Esophagus squamous epithelium (tissue), 5 donors: ENCODE results near the gene TC2N. TPM values are rescaled to one million over a fixed set of nuclear protein-coding genes. Genes with fewer than 3 reads are reported as not detected.

Experiments used
- DNase-seq: peaks from one replicate; lab custom pipeline; 2025; lab: John Stamatoyannopoulos, UW
- H3K27ac ChIP-seq, 4 donors: fragments of 200-600 bp; sonication (generic); one replicate each; pipeline ENCODE4 v1.5.1; 2016 to 2019; ENCODE audit warnings: mild to moderate bottlenecking in 1 of 4
- H3K27me3 ChIP-seq, 4 donors: fragments of 200-600 bp; sonication (generic); 1 replicate in 3 of 4; 2 replicates in 1 of 4; pipeline versions ENCODE4 v1.5.1 to v1.6.0; 2017 to 2021; ENCODE audit warnings: antibody characterized with exemption in 1 of 4
- H3K36me3 ChIP-seq, 3 donors: fragments of 200-600 bp; sonication (generic); one replicate each; pipeline ENCODE4 v1.5.1; 2016 to 2019
- H3K4me1 ChIP-seq, 3 donors: fragments of 200-600 bp; sonication (generic); one replicate each; pipeline ENCODE4 v1.5.1; 2017 to 2019
- H3K4me3 ChIP-seq, 4 donors: fragments of 200-600 bp; sonication (generic); 1 replicate in 3 of 4; 2 replicates in 1 of 4; pipeline ENCODE4 v1.5.1; 2016 to 2019; ENCODE audit warnings: mild to moderate bottlenecking in 2 of 4, moderate library complexity in 1 of 4
- H3K9me3 ChIP-seq, 3 donors: fragments of 200-600 bp; sonication (generic); one replicate each; pipeline ENCODE4 v1.5.1; 2016 to 2019
- POLR2A ChIP-seq, 4 donors: fragments of 450-650 bp; IDR thresholded peaks; one replicate each; pipeline ENCODE4 v1.6.1; 2017; ENCODE audit warnings: antibody characterized with exemption in 4 of 4, mild to moderate bottlenecking in 4 of 4, moderate library complexity in 3 of 4
- WGBS, 2 donors: methylation state at CpG; one replicate each; pipeline ENCODE4 v1.1.5; 2018; 5-methylcytosine and 5-hydroxymethylcytosine counted together
- intact Hi-C: fragments of 100-400 bp; cut with DNase I; formaldehyde crosslinking; loops from one replicate; pipeline ENCODE4 v1.15.0; 2022
- total RNA-seq, 4 donors: library from RNA; depleted of rRNA; stranded (reverse); fragments of >200 nt; gene quantifications; one replicate each; pipeline ENCODE4 v1.1.0, GENCODE V29; 2016
- TF ChIP-seq, protein P1 (sequence below), 6 experiments: fragments of 450-650 bp in 4 of 6; fragments of 200-600 bp in 2 of 6; sonication (generic) in 2 of 6; IDR thresholded peaks; one replicate each; pipeline ENCODE4 v1.5.1; 2016 to 2019; ENCODE audit warnings: antibody characterized with exemption in 6 of 6, mild to moderate bottlenecking in 4 of 6, moderate library complexity in 4 of 6
- donor health status: DM: yes; HTN: yes; CAD: no.

The TC2N gene
- total RNA-seq, 4 donors from 2014 or later: 32.4 to 48.9 (median 44.7) TPM

GRCh38 chr14:91885839-91886238 lies 18.5 kb upstream of the TC2N start:
- H3K4me3 ChIP-seq: no peak overlapping the region
- no peaks in the 10 kb centered on the region for H3K9me3 ChIP-seq
- WGBS, 2 donors: 57 to 75% methylated on average over 1 to 4 of the region's 4 CpGs
- no peak for DNase-seq
- H3K27me3 ChIP-seq: no peaks in the 10 kb centered on the region
- H3K27ac ChIP-seq: peak overlapping the region in 3 of 4 donors; percentile 32 to 66 (median 64)
- H3K4me1 ChIP-seq: peaks cover 10 to 41% (median 20%) of the 10 kb centered on the region in 3 donors
- TF ChIP-seq, protein P1, sequence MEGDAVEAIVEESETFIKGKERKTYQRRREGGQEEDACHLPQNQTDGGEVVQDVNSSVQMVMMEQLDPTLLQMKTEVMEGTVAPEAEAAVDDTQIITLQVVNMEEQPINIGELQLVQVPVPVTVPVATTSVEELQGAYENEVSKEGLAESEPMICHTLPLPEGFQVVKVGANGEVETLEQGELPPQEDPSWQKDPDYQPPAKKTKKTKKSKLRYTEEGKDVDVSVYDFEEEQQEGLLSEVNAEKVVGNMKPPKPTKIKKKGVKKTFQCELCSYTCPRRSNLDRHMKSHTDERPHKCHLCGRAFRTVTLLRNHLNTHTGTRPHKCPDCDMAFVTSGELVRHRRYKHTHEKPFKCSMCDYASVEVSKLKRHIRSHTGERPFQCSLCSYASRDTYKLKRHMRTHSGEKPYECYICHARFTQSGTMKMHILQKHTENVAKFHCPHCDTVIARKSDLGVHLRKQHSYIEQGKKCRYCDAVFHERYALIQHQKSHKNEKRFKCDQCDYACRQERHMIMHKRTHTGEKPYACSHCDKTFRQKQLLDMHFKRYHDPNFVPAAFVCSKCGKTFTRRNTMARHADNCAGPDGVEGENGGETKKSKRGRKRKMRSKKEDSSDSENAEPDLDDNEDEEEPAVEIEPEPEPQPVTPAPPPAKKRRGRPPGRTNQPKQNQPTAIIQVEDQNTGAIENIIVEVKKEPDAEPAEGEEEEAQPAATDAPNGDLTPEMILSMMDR (IDR thresholded peaks at IDR 0.05): no peak
- no peak for TF ChIP-seq POLR2A (IDR thresholded peaks at IDR 0.05)
- H3K36me3 ChIP-seq: no peaks in the 10 kb centered on the region
- intact Hi-C loops: no loop called here

- Histone ChIP-seq H3K4me1 (peaks cover 10 to 35% (median 13%) of the 10 kb centered on the region in 3 donors), H3K4me3 (no peak overlapping the region), H3K36me3 (no peaks in the 10 kb centered on the region), H3K27ac (peak overlapping the region in 3 of 4 donors; percentile 32 to 66 (median 64)), H3K27me3 (no peaks in the 10 kb centered on the region), H3K9me3 (no peaks in the 10 kb centered on the region)
- WGBS, 2 donors: 84 to 86% methylated on average over 4 of the region's 4 CpGs
- TF ChIP-seq POLR2A (IDR thresholded peaks at IDR 0.05): no peak
- TF ChIP-seq, protein P1 (IDR thresholded peaks at IDR 0.05): no peak
- no peak for DNase-seq
- intact Hi-C loops: no loop called here
Observed at GRCh38 chr14:91885113-91885712, 17.9 kb upstream of the TC2N start.

DNA sequence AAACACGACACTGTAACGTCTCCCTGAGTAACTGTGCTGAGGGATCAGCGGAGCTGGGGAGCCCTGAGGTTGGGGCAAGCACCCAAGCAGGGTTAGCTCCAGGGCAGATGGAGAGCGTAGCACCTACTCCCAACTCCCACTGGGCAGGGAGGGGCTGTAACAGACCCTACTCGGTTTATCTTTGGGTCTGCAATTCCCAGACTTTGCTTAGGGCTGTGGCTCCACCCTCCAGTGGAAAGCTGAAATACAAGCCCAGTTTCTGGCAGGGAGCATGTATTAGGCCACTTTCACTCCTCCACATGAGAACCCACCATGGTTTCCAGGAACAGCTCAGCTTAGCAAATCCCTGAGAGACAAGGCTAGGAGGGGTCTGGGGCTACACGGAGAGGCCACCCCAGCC lies 17.3 kb upstream of the TC2N start:
- WGBS, 2 donors: 72% methylated on average over 5 of the region's 6 CpGs; no CpG with 5 or more reads in 1 of the 2 donors
- no peaks in the 10 kb centered on the region for H3K9me3 ChIP-seq

GRCh38 chr14:91883753-91884152 lies 16.4 kb upstream of the TC2N start:
- H3K27me3 ChIP-seq: no peaks in the 10 kb centered on the region
- 70 to 72% methylated on average over 9 of the region's 9 CpGs for WGBS, 2 donors
- no peak overlapping the region for H3K4me3 ChIP-seq
- no peak for DNase-seq
- H3K27ac ChIP-seq: peak overlapping the region in 3 of 4 donors; percentile 32 to 66 (median 65)
- intact Hi-C loops: no loop called here
- no peaks in the 10 kb centered on the region for H3K9me3 ChIP-seq
- peaks cover 0 to 5% (median 0%) of the 10 kb centered on the region in 3 donors for H3K36me3 ChIP-seq
- TF ChIP-seq POLR2A (IDR thresholded peaks at IDR 0.05): no peak
- TF ChIP-seq, protein P1 (IDR thresholded peaks at IDR 0.05): no peak
- peaks cover 0 to 20% (median 0%) of the 10 kb centered on the region in 3 donors for H3K4me1 ChIP-seq

More for the DNA sequence above, 17.3 kb upstream of the TC2N start:
- Histone ChIP-seq H3K4me1 (peaks cover 7 to 30% (median 8%) of the 10 kb centered on the region in 3 donors), H3K27ac (peak overlapping the region in 3 of 4 donors; percentile 32 to 66 (median 64)), H3K27me3 (no peaks in the 10 kb centered on the region), H3K4me3 (no peak overlapping the region), H3K36me3 (no peaks in the 10 kb centered on the region)
- intact Hi-C loops: no loop called here
- no peak for DNase-seq
- TF ChIP-seq POLR2A (IDR thresholded peaks at IDR 0.05): no peak
- TF ChIP-seq, protein P1 (IDR thresholded peaks at IDR 0.05): no peak

- no peak for TF ChIP-seq POLR2A (IDR thresholded peaks at IDR 0.05)
- TF ChIP-seq, protein P1 (IDR thresholded peaks at IDR 0.05): no peak
- no peak for DNase-seq
- no peaks in the 10 kb centered on the region for H3K27me3 ChIP-seq
- peaks cover 0 to 19% (median 0%) of the 10 kb centered on the region in 3 donors for H3K4me1 ChIP-seq
- intact Hi-C loops: no loop called here
- H3K4me3 ChIP-seq: no peak overlapping the region
- peak overlapping the region in 3 of 4 donors; percentile 5 to 65 (median 50) for H3K27ac ChIP-seq
- WGBS, 2 donors: 51 to 67% methylated on average over 3 to 4 of the region's 4 CpGs
- peaks cover 0 to 5% (median 0%) of the 10 kb centered on the region in 3 donors for H3K36me3 ChIP-seq
- no peaks in the 10 kb centered on the region for H3K9me3 ChIP-seq
Observed at GRCh38 chr14:91882776-91883175, 15.4 kb upstream of the TC2N start.
